K562 (cell line): ENCODE data around the gene SMARCA1. TPM values are rescaled to one million over a fixed set of nuclear protein-coding genes. Genes with fewer than 3 reads are reported as not detected.

Experiments
- ATAC-seq: fragments of 200-7000 bp; cut with Tn5 transposase; 3 replicates; pipeline ENCODE4 v1.9.1; 2020; ENCODE audit warnings: moderate library complexity
- BruUV-seq: library from RNA; stranded (reverse); fragments of 400-500 nt; replicated peaks from 2 replicates; lab custom pipeline; 2021; lab: Mats Ljungman, UMichigan
- CTCF ChIA-PET: fragments of 300-600 bp; formaldehyde crosslinking; extraction: SDS; loops from one replicate; lab custom pipeline; 2021; ENCODE audit warnings: low intra/inter-chr PET ratio; lab: Yijun Ruan, JAX
- POLR2A ChIA-PET: fragments of 300-600, 350-650 bp; sonication (Branson Sonifier 250); formaldehyde crosslinking; extraction: SDS; loops from one replicate; lab custom pipeline; 2021; ENCODE audit warnings: antibody characterized with exemption, inconsistent platforms; lab: Yijun Ruan, JAX
- DNase-seq, 4 experiments: peaks; one replicate each; pipeline versions ENCODE4 v3.0.0 to v3.0.0-alpha.2; 2011 to 2018; ENCODE audit warnings: low spot score in 3 of 4, mixed read lengths in 3 of 4; ENCODE audit errors: extremely low read depth in 1 of 4
- FAIRE-seq: peaks from 2 replicates; lab custom pipeline; 2011; peaks lifted over from hg19 to GRCh38; lab: Jason Lieb, UNC
- H2AFZ ChIP-seq: 2 replicates; pipeline ENCODE4 v1.6.0; 2011; ENCODE audit warnings: low read depth, low read length, control low read depth, inconsistent platforms
- H3K27ac ChIP-seq: fragments of 200-600 bp; 3 replicates; pipeline ENCODE4 v1.8.0; 2011; ENCODE audit warnings: low read depth, mild to moderate bottlenecking, control low read depth, inconsistent platforms, low read length, moderate library complexity, mixed read lengths; ENCODE audit errors: extremely low read depth
- H3K27me3 ChIP-seq, 2 experiments: fragments of 300-600 bp in 1 of 2; 2 replicates in 1 of 2; 3 replicates in 1 of 2; pipeline versions ENCODE4 v1.6.0 to v1.8.0; 2011; ENCODE audit warnings: inconsistent platforms in 2 of 2, low read length in 2 of 2, mild to moderate bottlenecking in 1 of 2, mixed read lengths in 1 of 2, moderate library complexity in 1 of 2; ENCODE audit not compliant: control insufficient read depth in 2 of 2, insufficient read depth in 2 of 2
- H3K36me3 ChIP-seq: fragments of 300-600 bp; 3 replicates; pipeline ENCODE4 v1.8.0; 2011; ENCODE audit warnings: mild to moderate bottlenecking, low read length, inconsistent platforms; ENCODE audit not compliant: control insufficient read depth, insufficient read depth
- H3K4me1 ChIP-seq, 2 experiments: fragments of 200-600 bp in 1 of 2; replicated peaks in 1 of 2; 2 replicates in 1 of 2; 3 replicates in 1 of 2; pipeline versions ENCODE4 v1.5.1 to v1.8.0; 2011; ENCODE audit warnings: inconsistent platforms in 2 of 2, low read length in 2 of 2, mild to moderate bottlenecking in 1 of 2, mixed read lengths in 1 of 2, moderate library complexity in 1 of 2; ENCODE audit not compliant: control insufficient read depth in 2 of 2, insufficient read depth in 2 of 2
- H3K4me2 ChIP-seq: 2 replicates; pipeline ENCODE4 v1.6.1; 2011; ENCODE audit warnings: low read length, control low read depth, inconsistent platforms, mixed read lengths; ENCODE audit not compliant: insufficient read depth
- H3K4me3 ChIP-seq: fragments of 200-600 bp; sonication (generic), shearing (Covaris generic); 2 replicates; pipeline ENCODE4 v1.5.1; 2016; ENCODE audit warnings: control low read depth, inconsistent platforms
- H3K79me2 ChIP-seq: fragments of 200-600 bp; 3 replicates; pipeline ENCODE4 v1.8.0; 2011; ENCODE audit warnings: low read length, inconsistent platforms; ENCODE audit not compliant: control insufficient read depth, insufficient read depth
- H3K9ac ChIP-seq, 2 experiments: 2 replicates each; pipeline versions ENCODE4 v1.6.0 to v1.6.1; 2011; ENCODE audit warnings: low read depth in 2 of 2, low read length in 2 of 2, control low read depth in 1 of 2, inconsistent platforms in 1 of 2, mild to moderate bottlenecking in 1 of 2, mixed read lengths in 1 of 2; ENCODE audit not compliant: insufficient read depth in 1 of 2
- H3K9me1 ChIP-seq: one replicate; pipeline ENCODE4 v1.6.0; 2011; ENCODE audit warnings: inconsistent platforms, mild to moderate bottlenecking, low read length, moderate library complexity; ENCODE audit not compliant: control insufficient read depth, insufficient read depth
- H3K9me3 ChIP-seq: replicated peaks from 2 replicates; pipeline ENCODE4 v1.5.1; 2011; ENCODE audit warnings: low read depth, low read length, inconsistent platforms; ENCODE audit not compliant: control insufficient read depth, insufficient read depth
- H4K20me1 ChIP-seq: replicated peaks from 2 replicates; pipeline ENCODE4 v1.6.1; 2011; ENCODE audit warnings: low read length, inconsistent platforms, mixed read lengths; ENCODE audit not compliant: control insufficient read depth, insufficient read depth
- FOXP1 ChIP-seq: sonication (generic); formaldehyde crosslinking; IDR thresholded peaks from 2 replicates; pipeline ENCODE4 v1.8.0; 2022; ENCODE audit warnings: mild to moderate bottlenecking, missing genetic modification reagents
- HMBOX1 ChIP-seq: sonication (generic); IDR thresholded peaks from 2 replicates; pipeline ENCODE4 v1.6.1; 2016
- LCOR ChIP-seq: sonication (generic); formaldehyde crosslinking; IDR thresholded peaks from 2 replicates; pipeline ENCODE4 v1.8.0; 2022; ENCODE audit warnings: mild to moderate bottlenecking, missing genetic modification reagents
- MCM3 ChIP-seq: fragments of 450-650 bp; IDR thresholded peaks from 2 replicates; pipeline ENCODE4 v1.6.1; 2016
- PML ChIP-seq: IDR thresholded peaks from 2 replicates; pipeline ENCODE4 v1.6.1; 2012; ENCODE audit warnings: low read length, inconsistent platforms
- SP2 ChIP-seq: IDR thresholded peaks from 2 replicates; pipeline ENCODE4 v1.6.1; 2011; ENCODE audit warnings: mild to moderate bottlenecking, low read depth, low read length, moderate library complexity; ENCODE audit not compliant: poor library complexity, severe bottlenecking; ENCODE audit errors: extremely low read depth
- SRSF3 ChIP-seq: fragments of 200-400 bp; formaldehyde crosslinking; IDR thresholded peaks from 2 replicates; pipeline ENCODE4 v1.6.1; 2016; ENCODE audit warnings: mild to moderate bottlenecking, low read length, moderate library complexity; ENCODE audit not compliant: insufficient read depth
- ZBTB34 ChIP-seq: fragments of 250-450 bp; sonication (Bioruptor Pico); IDR thresholded peaks from 2 replicates; pipeline ENCODE4 v1.8.0; 2021; ENCODE audit warnings: mild to moderate bottlenecking, moderate library complexity
- WGBS: fragments of 100-300 bp; shearing (Covaris generic); methylation state at CpG from one replicate; pipeline ENCODE4 v1.1.6; 2016; ENCODE audit warnings: low coverage, mixed read lengths; ENCODE audit not compliant: insufficient coverage; ENCODE audit errors: missing lambda C conversion rate; 5-methylcytosine and 5-hydroxymethylcytosine counted together
- in situ Hi-C: fragments of 300-500 bp; cut with MboI; formaldehyde crosslinking; loops from 4 replicates; pipeline ENCODE4 v1.15.0; 2018; ENCODE audit warnings: inconsistent platforms, mixed read lengths
- intact Hi-C: fragments of 100-400 bp; cut with micrococcal nuclease; formaldehyde crosslinking; loops from 2 replicates; pipeline ENCODE4 v1.14.2; 2022
- polyA plus RNA-seq, 8 experiments: library from polyadenylated mRNA; depleted of rRNA in 4 of 8; stranded (reverse) in 5 of 8; unstranded in 3 of 8; fragments of >200 nt; fragmentation: Nextera tagmentation in 2 of 8; fragmentation: Illumina TruSeq in 1 of 8; extraction: Ambion mirVana in 2 of 8; extraction: Trizol in 1 of 8; gene quantifications; 2 replicates each; pipeline versions ENCODE4 v1.2.1 to v1.2.3, GENCODE V29; 2011 to 2014; ENCODE audit warnings: inconsistent platforms in 1 of 8, missing spikeins in 1 of 8
- total RNA-seq, 7 experiments: library from RNA; depleted of rRNA in 6 of 7; stranded (reverse); fragments of >200 nt in 6 of 7; fragmentation: Illumina TruSeq in 2 of 7; extraction: Trizol in 2 of 7; gene quantifications; 2 replicates each; pipeline versions ENCODE4 v1.2.1 to v1.2.3, GENCODE V29; 2011 to 2021; ENCODE audit warnings: low replicate concordance in 1 of 7

SMARCA1 gene
- total and polyA plus RNA-seq, 9 of the 15 experiments (the other 6 are each of a cell fraction or from before 2014, with no cell fraction given) = 0.42 to 3.0 (median 2.0) TPM

GRCh38 chrX:129427267-129427666, 96.0 kb downstream of the SMARCA1 start:
- WGBS = 0% methylated on average over 1 of the region's 1 CpG
- in situ Hi-C loops = no loop called here
- intact Hi-C loops = no loop called here
- Histone ChIP-seq H2AFZ (no peak overlapping the region), H3K9me3 (no peaks in the 10 kb centered on the region), H3K79me2 (no peaks in the 10 kb centered on the region), H3K27ac (no peak overlapping the region), H3K4me3 (no peak overlapping the region), H3K4me2 (no peak overlapping the region), H3K4me1 (no peaks in the 10 kb centered on the region), H4K20me1 (no peaks in the 10 kb centered on the region), H3K27me3 (no peaks in the 10 kb centered on the region)
- CTCF ChIA-PET = no interaction called here
- ATAC-seq = no peak
- TF ChIP-seq SRSF3 = no peak
- TF ChIP-seq, all 486 proteins: peak for 0
- Histone ChIP-seq H3K36me3 (no peaks in the 10 kb centered on the region), H3K9ac (no peak overlapping the region), H3K9me1 (no peaks in the 10 kb centered on the region)
- BruUV-seq = no TSS peak
- no peak for DNase-seq
- POLR2A ChIA-PET = no interaction called here
- no peak for FAIRE-seq

- BruUV-seq = no TSS peak
- Histone ChIP-seq H3K9me3 (no peaks in the 10 kb centered on the region), H3K9ac (no peak overlapping the region), H3K36me3 (no peaks in the 10 kb centered on the region), H3K4me2 (no peak overlapping the region), H3K4me3 (no peak overlapping the region), H3K27ac (no peak overlapping the region), H4K20me1 (no peaks in the 10 kb centered on the region), H3K27me3 (no peaks in the 10 kb centered on the region), H3K9me1 (no peaks in the 10 kb centered on the region), H3K4me1 (no peaks in the 10 kb centered on the region), H2AFZ (no peak overlapping the region), H3K79me2 (no peaks in the 10 kb centered on the region)
- ATAC-seq (no peak), FAIRE-seq (no peak), DNase-seq (no peak)
- CTCF ChIA-PET = no interaction called here
- TF ChIP-seq MCM3 (no peak), PML (no peak), ZBTB34 (no peak), LCOR (CRISPR knock-in tag) (no peak), HMBOX1 (no peak), FOXP1 (CRISPR knock-in tag) (no peak), SP2 (no peak)
- in situ Hi-C loops (no loop called here), intact Hi-C loops (no loop called here)
- POLR2A ChIA-PET = no interaction called here
- 1% methylated on average over 4 of the region's 4 CpGs for WGBS
Measured at GRCh38 chrX:129423191-129423590, 100.1 kb downstream of the SMARCA1 start.
